ENCODE data around the gene RHNO1.

Gene RHNO1

GRCh38 chr12:2890388-2891239 lies 13.6 kb downstream of the RHNO1 start, which contains the start of gene TULP3:
Gene TULP3 (plus strand): TSS chr12:2890891. CDS start chr12:2890948, 57 bp downstream.
- in situ Hi-C loops (cut with MboI; ENCODE audit: low sequenced_read_pairs, unreplicated experiment): no loop called here
- peak; percentile 97 for DNase-seq (ENCODE audit: low spot score)
- TF ChIP-seq CTCF (IDR thresholded peaks at IDR 0.05; ENCODE audit: borderline replicate concordance, control extremely low read depth, extremely low read depth, insufficient read depth, missing control alignments): no peak

- in situ Hi-C loops (cut with MboI; ENCODE audit: low sequenced_read_pairs, unreplicated experiment): no loop called here
- TF ChIP-seq CTCF (IDR thresholded peaks at IDR 0.05; ENCODE audit: borderline replicate concordance, control extremely low read depth, extremely low read depth, insufficient read depth, missing control alignments): no peak
- no peak for DNase-seq (ENCODE audit: low spot score)
These were observed 14.4 kb downstream of the RHNO1 start for GRCh38 chr12:2891240-2892053.

GRCh38 chr12:2892246-2892645 lies 15.2 kb downstream of the RHNO1 start:
- in situ Hi-C loops (cut with MboI; ENCODE audit: low sequenced_read_pairs, unreplicated experiment): no loop called here
- DNase-seq (ENCODE audit: low spot score): no peak
- no peak for TF ChIP-seq CTCF (IDR thresholded peaks at IDR 0.05; ENCODE audit: borderline replicate concordance, control extremely low read depth, extremely low read depth, insufficient read depth, missing control alignments)

- in situ Hi-C loops (cut with MboI; ENCODE audit: low sequenced_read_pairs, unreplicated experiment): no loop called here
- no peak for TF ChIP-seq CTCF (IDR thresholded peaks at IDR 0.05; ENCODE audit: borderline replicate concordance, control extremely low read depth, extremely low read depth, insufficient read depth, missing control alignments)
- no peak for DNase-seq (ENCODE audit: low spot score)
These were observed 16.0 kb downstream of the RHNO1 start for GRCh38 chr12:2893007-2893406.

- no peak for TF ChIP-seq CTCF (IDR thresholded peaks at IDR 0.05; ENCODE audit: borderline replicate concordance, control extremely low read depth, extremely low read depth, insufficient read depth, missing control alignments)
- no peak for DNase-seq (ENCODE audit: low spot score)
- in situ Hi-C loops (cut with MboI; ENCODE audit: low sequenced_read_pairs, unreplicated experiment): no loop called here
These were observed 18.0 kb downstream of the RHNO1 start for GRCh38 chr12:2895051-2895451.

GRCh38 chr12:2895511-2895910 lies 18.5 kb downstream of the RHNO1 start:
- in situ Hi-C loops (cut with MboI; ENCODE audit: low sequenced_read_pairs, unreplicated experiment): no loop called here

More at GRCh38 chr12:2895511-2895910, 18.5 kb downstream of the RHNO1 start:
- no peak for DNase-seq (ENCODE audit: low spot score)
- TF ChIP-seq CTCF (IDR thresholded peaks at IDR 0.05; ENCODE audit: borderline replicate concordance, control extremely low read depth, extremely low read depth, insufficient read depth, missing control alignments): no peak

All from GM13976 (cell line).